Measurements from ENCODE around the gene GABRG2. TPM values are rescaled to one million over a fixed set of nuclear protein-coding genes. Genes with fewer than 3 reads are reported as not detected.

GABRG2 gene
- 0.88 and 2.6 TPM in 2 replicates for total RNA-seq

DNA sequence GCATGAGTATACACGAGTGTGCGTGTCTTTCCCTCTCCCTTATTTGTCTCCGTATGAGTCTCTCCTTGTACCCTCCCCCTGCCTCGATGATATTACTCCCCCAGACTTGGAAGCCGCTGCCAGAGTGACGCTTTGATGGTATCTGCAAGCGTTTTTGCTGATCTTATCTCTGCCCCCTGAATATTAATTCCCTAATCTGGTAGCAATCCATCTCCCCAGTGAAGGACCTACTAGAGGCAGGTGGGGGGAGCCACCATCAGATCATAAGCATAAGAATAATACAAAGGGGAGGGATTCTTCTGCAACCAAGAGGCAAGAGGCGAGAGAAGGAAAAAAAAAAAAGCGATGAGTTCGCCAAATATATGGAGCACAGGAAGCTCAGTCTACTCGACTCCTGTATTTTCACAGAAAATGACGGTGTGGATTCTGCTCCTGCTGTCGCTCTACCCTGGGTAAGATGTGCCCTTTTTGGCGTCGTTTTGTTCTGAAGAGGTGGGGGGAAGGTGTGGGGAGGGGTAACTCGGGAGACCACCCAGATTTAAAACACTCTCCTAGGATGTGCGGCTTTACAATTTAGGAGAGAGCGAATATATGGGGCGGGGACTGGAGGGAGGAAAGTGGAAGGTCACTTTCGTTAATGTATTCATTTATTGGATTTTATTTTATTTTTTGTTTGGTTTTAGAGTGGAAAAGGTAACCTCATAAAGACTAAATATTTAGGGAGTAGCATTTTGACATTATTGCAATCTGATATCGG lies at the start of gene GABRG2:
GABRG2 (plus strand) TSS at position 119 of the 757 bp plus-strand sequence; CDS start at position 346, 227 bp downstream.

Other genes starting within 250 kb of the GABRG2 start
- gene GABRA1, start 219.7 kb upstream of the GABRG2 start, total RNA-seq, result not detected in 2 replicates

Data from placental pericyte (primary cell).